Endothelial cell of umbilical vein (primary cell): ENCODE measurements around the gene APOLD1.

Experiments
- EZH2 ChIP-seq: IDR thresholded peaks from 2 replicates; pipeline ENCODE4 v1.6.1; 2012; ENCODE audit warnings: borderline replicate concordance, low read depth, mild to moderate bottlenecking, moderate library complexity, low read length, inconsistent platforms; ENCODE audit not compliant: severe bottlenecking
- POLR2A ChIP-seq: IDR thresholded peaks from 2 replicates; pipeline ENCODE4 v1.6.1; 2012; ENCODE audit warnings: low read depth, mild to moderate bottlenecking, control low read depth, low read length
- POLR2AphosphoS5 ChIP-seq: IDR thresholded peaks from 2 replicates; pipeline ENCODE4 v1.6.1; 2012; ENCODE audit warnings: low read depth, mild to moderate bottlenecking, control low read depth, low read length, moderate library complexity; ENCODE audit not compliant: insufficient read depth
- TF ChIP-seq, protein P1 (sequence below), 2 donors: IDR thresholded peaks; 1 replicate in 1 of 2; 2 replicates in 1 of 2; pipeline ENCODE4 v1.5.1; 2011; ENCODE audit warnings: low read length in 2 of 2, mild to moderate bottlenecking in 2 of 2, moderate library complexity in 2 of 2, control low read depth in 1 of 2, inconsistent platforms in 1 of 2, low read depth in 1 of 2; ENCODE audit not compliant: insufficient read depth in 1 of 2; ENCODE audit errors: extremely low read depth in 1 of 2

- TF ChIP-seq, protein P1, sequence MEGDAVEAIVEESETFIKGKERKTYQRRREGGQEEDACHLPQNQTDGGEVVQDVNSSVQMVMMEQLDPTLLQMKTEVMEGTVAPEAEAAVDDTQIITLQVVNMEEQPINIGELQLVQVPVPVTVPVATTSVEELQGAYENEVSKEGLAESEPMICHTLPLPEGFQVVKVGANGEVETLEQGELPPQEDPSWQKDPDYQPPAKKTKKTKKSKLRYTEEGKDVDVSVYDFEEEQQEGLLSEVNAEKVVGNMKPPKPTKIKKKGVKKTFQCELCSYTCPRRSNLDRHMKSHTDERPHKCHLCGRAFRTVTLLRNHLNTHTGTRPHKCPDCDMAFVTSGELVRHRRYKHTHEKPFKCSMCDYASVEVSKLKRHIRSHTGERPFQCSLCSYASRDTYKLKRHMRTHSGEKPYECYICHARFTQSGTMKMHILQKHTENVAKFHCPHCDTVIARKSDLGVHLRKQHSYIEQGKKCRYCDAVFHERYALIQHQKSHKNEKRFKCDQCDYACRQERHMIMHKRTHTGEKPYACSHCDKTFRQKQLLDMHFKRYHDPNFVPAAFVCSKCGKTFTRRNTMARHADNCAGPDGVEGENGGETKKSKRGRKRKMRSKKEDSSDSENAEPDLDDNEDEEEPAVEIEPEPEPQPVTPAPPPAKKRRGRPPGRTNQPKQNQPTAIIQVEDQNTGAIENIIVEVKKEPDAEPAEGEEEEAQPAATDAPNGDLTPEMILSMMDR (IDR thresholded peaks at IDR 0.05; ENCODE audit: extremely low read depth in 1 of 2, insufficient read depth in 1 of 2, low read depth in 1 of 2, low read length in 2 of 2), result no peak
- TF ChIP-seq POLR2A, result no peak
- TF ChIP-seq POLR2AphosphoS5, result no peak
- no peak for TF ChIP-seq EZH2
These were observed 20.6 kb upstream of the APOLD1 start for GRCh38 chr12:12764824-12765223.
